Endothelial cell of umbilical vein (primary cell): ENCODE results near the gene PABPC1L.

Experiments
- EZH2 ChIP-seq: IDR thresholded peaks from 2 replicates; pipeline ENCODE4 v1.6.1; 2012; ENCODE audit warnings: borderline replicate concordance, low read depth, mild to moderate bottlenecking, moderate library complexity, low read length, inconsistent platforms; ENCODE audit not compliant: severe bottlenecking
- FOS ChIP-seq: IDR thresholded peaks from 2 replicates; pipeline ENCODE4 v1.6.1; 2011; ENCODE audit warnings: mild to moderate bottlenecking, low read length, moderate library complexity, borderline replicate concordance; ENCODE audit not compliant: insufficient read depth
- JUN ChIP-seq: IDR thresholded peaks from 2 replicates; pipeline ENCODE4 v1.6.1; 2011; ENCODE audit warnings: borderline replicate concordance, low read depth; ENCODE audit not compliant: insufficient read length, insufficient read depth
- MYC ChIP-seq: IDR thresholded peaks from one replicate; pipeline ENCODE4 v1.6.1; 2011; ENCODE audit warnings: mild to moderate bottlenecking, low read depth, low read length
- POLR2A ChIP-seq: IDR thresholded peaks from 2 replicates; pipeline ENCODE4 v1.6.1; 2012; ENCODE audit warnings: low read depth, mild to moderate bottlenecking, control low read depth, low read length
- POLR2AphosphoS5 ChIP-seq: IDR thresholded peaks from 2 replicates; pipeline ENCODE4 v1.6.1; 2012; ENCODE audit warnings: low read depth, mild to moderate bottlenecking, control low read depth, low read length, moderate library complexity; ENCODE audit not compliant: insufficient read depth
- TF ChIP-seq, protein P1 (sequence below), 2 donors: IDR thresholded peaks; 1 replicate in 1 of 2; 2 replicates in 1 of 2; pipeline ENCODE4 v1.5.1; 2011; ENCODE audit warnings: low read length in 2 of 2, mild to moderate bottlenecking in 2 of 2, moderate library complexity in 2 of 2, control low read depth in 1 of 2, inconsistent platforms in 1 of 2, low read depth in 1 of 2; ENCODE audit not compliant: insufficient read depth in 1 of 2; ENCODE audit errors: extremely low read depth in 1 of 2

DNA sequence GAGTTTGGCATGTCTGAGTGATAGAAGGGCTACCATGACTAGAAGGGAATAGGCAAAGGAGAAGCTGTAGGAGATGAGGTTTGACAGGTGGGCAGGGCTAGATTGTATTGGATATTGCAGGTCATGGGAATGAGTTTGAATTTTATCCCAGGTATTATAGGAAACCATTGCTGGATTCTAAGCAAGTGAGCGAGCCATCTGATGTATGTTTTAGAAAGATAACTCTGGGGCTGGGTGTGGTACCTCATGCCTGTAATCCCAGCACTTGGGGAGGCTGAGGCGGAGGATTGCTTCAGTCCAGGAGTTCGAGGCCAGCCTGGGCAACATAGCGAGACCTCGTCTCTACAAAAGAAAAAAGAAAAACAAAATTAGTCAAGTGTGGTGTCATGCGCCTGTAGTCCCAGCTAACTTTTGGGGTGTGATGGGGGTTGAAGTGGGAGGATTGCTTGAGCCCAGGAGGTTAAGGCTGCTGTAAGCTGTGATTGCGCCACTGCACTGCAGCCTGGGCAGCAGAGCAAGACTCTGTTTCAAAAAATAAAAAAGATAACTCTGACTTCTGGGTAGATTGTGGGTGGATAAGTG lies 73.3 kb downstream of the PABPC1L start:
- TF ChIP-seq, protein P1, sequence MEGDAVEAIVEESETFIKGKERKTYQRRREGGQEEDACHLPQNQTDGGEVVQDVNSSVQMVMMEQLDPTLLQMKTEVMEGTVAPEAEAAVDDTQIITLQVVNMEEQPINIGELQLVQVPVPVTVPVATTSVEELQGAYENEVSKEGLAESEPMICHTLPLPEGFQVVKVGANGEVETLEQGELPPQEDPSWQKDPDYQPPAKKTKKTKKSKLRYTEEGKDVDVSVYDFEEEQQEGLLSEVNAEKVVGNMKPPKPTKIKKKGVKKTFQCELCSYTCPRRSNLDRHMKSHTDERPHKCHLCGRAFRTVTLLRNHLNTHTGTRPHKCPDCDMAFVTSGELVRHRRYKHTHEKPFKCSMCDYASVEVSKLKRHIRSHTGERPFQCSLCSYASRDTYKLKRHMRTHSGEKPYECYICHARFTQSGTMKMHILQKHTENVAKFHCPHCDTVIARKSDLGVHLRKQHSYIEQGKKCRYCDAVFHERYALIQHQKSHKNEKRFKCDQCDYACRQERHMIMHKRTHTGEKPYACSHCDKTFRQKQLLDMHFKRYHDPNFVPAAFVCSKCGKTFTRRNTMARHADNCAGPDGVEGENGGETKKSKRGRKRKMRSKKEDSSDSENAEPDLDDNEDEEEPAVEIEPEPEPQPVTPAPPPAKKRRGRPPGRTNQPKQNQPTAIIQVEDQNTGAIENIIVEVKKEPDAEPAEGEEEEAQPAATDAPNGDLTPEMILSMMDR (IDR thresholded peaks at IDR 0.05; ENCODE audit: extremely low read depth in 1 of 2, insufficient read depth in 1 of 2, low read depth in 1 of 2, low read length in 2 of 2), result no peak
- no peak for TF ChIP-seq POLR2A
- TF ChIP-seq EZH2, result no peak
- TF ChIP-seq JUN, result no peak
- no peak for TF ChIP-seq MYC
- TF ChIP-seq POLR2AphosphoS5, result no peak
- no peak for TF ChIP-seq FOS
